GM21390 (cell line): ENCODE results near the gene ERCC4.

Experiments
- ATAC-seq: cut with Tn5 transposase; IDR thresholded peaks from one replicate; pipeline ENCODE4 v1.9.1; 2021; ENCODE audit not compliant: unreplicated experiment

Gene ERCC4

GRCh38 chr16:13992322-13992721, 72.4 kb downstream of the ERCC4 start:
- no peak for ATAC-seq

GRCh38 chr16:13992976-13993375, 73.0 kb downstream of the ERCC4 start:
- ATAC-seq = no peak

- no peak for ATAC-seq
These were observed 74.5 kb downstream of the ERCC4 start for GRCh38 chr16:13994239-13995106.

- ATAC-seq = no peak
These were observed 75.2 kb downstream of the ERCC4 start for GRCh38 chr16:13995194-13995593.

GRCh38 chr16:13996778-13997288, 76.9 kb downstream of the ERCC4 start:
- ATAC-seq = no peak

GRCh38 chr16:13997526-13997925, 77.6 kb downstream of the ERCC4 start:
- ATAC-seq = no peak

GRCh38 chr16:13997933-13998332, 78.0 kb downstream of the ERCC4 start:
- ATAC-seq = peak; percentile 88

- no peak for ATAC-seq
These were observed 79.3 kb downstream of the ERCC4 start for GRCh38 chr16:13999071-13999894.

- no peak for ATAC-seq
These were observed 80.0 kb downstream of the ERCC4 start for GRCh38 chr16:13999895-14000425.

GRCh38 chr16:14001521-14001920, 81.6 kb downstream of the ERCC4 start:
- no peak for ATAC-seq
